ENCODE measurements around the gene LTBP1.

GRCh38 chr2:33274524-33274923 lies 327.8 kb downstream of the LTBP1 start:
- no peak for TF ChIP-seq POLR2A (IDR thresholded peaks at IDR 0.05)
- TF ChIP-seq CTCF (IDR thresholded peaks at IDR 0.05), result no peak
- TF ChIP-seq POLR2AphosphoS5 (IDR thresholded peaks at IDR 0.05), result no peak

Measured in breast epithelium (tissue), 3 donors.